OCI-LY7 (cell line): ENCODE results near the gene IRF2BP1.

Experiments used
- CTCF ChIP-seq: fragments of 200-600 bp; sonication (generic); conservative IDR thresholded peaks from 2 replicates; pipeline ENCODE4 v1.5.1; 2014; ENCODE audit warnings: mild to moderate bottlenecking, antibody characterized with exemption, low read length, moderate library complexity, mixed read lengths
- EZH2phosphoT487 ChIP-seq: fragments of 200-600 bp; sonication (generic); IDR thresholded peaks from 2 replicates; pipeline ENCODE4 v1.6.1; 2018; ENCODE audit warnings: low read depth, borderline replicate concordance, mild to moderate bottlenecking, mixed run types, antibody characterized with exemption, low read length, moderate library complexity, mixed read lengths

DNA sequence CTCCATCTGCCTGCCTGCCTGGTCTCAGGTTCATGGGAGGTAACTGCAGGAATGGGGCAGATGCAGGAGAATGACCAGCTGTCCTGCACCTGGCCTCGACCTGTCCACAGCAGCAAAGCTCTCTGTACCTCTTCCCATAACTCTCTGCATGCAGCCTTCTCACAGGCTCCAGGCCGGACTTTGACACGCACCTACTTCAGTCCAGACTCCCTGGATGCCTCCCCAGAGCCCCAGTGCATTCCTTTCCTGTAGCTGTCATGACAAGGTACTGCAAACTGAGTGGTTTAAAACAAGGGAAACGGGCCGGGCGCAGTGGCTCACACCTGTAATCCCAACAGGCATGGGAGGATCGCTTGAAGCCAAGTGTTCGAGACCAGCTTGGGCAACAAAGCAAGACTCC is 25.4 kb upstream of the IRF2BP1 start:
- TF ChIP-seq CTCF (no peak), EZH2phosphoT487 (no peak)
